Transverse colon (tissue), 4 donors: Measurements from ENCODE around the gene KRT78.

Experiments
- CTCF ChIP-seq, 5 experiments: fragments of 200-600 bp in 3 of 5; fragments of 450-650 bp in 2 of 5; sonication (generic) in 3 of 5; IDR thresholded peaks; 1 replicate in 2 of 5; 2 replicates in 3 of 5; pipeline ENCODE4 v1.5.1; 2016 to 2017; ENCODE audit warnings: antibody characterized with exemption in 5 of 5, inconsistent platforms in 3 of 5, mild to moderate bottlenecking in 2 of 5, moderate library complexity in 1 of 5
- EP300 ChIP-seq: sonication (generic); formaldehyde crosslinking; IDR thresholded peaks from one replicate; pipeline ENCODE4 v1.6.1; 2017; ENCODE audit warnings: antibody characterized with exemption, low read depth
- POLR2A ChIP-seq: fragments of 450-650 bp; IDR thresholded peaks from one replicate; pipeline ENCODE4 v1.6.1; 2016; ENCODE audit warnings: antibody characterized with exemption, mild to moderate bottlenecking, moderate library complexity
- POLR2AphosphoS5 ChIP-seq, 3 donors: sonication (generic); formaldehyde crosslinking; IDR thresholded peaks; one replicate each; pipeline ENCODE4 v1.6.1; 2016; ENCODE audit warnings: antibody characterized with exemption in 3 of 3

DNA sequence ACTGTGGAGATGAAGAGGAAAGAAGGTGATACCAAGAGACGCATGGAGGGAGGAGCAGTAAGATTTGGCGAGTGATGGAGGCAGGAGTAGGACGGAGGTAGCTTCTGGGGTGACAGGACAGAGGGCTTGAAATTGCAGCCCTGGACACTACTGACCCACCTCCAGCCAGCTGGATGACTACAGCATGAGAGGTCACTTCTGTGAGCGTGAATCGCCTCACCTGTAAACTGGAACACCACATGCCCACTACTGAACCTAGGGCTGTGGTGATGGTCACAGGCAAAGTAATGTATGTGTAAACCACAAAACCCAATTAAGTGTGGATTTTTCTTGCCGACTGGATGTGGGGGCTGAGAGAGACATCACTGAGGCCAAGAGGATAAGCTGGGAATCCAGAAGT lies 28.3 kb downstream of the KRT78 start:
- TF ChIP-seq CTCF (IDR thresholded peaks at IDR 0.05) (no peak), POLR2AphosphoS5 (IDR thresholded peaks at IDR 0.05) (no peak), POLR2A (no peak), EP300 (no peak)
